Measurements from ENCODE around the gene NEDD4. TPM values are rescaled to one million over a fixed set of nuclear protein-coding genes. Genes with fewer than 3 reads are reported as not detected.

Gene NEDD4
- polyA plus RNA-seq, 1 donor (not counting 4 experiments of a cell fraction or from before 2014, with no cell fraction given) = 24.3 TPM

GRCh38 chr15:55902981-55903380 lies 90.4 kb downstream of the NEDD4 start:
- dilution Hi-C loops (cut with MboI; ENCODE audit: extremely low pct_ligation_motif_present, low sequenced_read_pairs) = no loop called here
- DNase-seq (ENCODE audit: low read depth, low spot score) (no peak), FAIRE-seq (no peak)
- Histone ChIP-seq H3K27ac (ENCODE audit: control insufficient read depth, insufficient read depth, low read length) (no peak overlapping the region), H3K27me3 (ENCODE audit: control insufficient read depth, extremely low read depth, insufficient read depth, low read length) (no peaks in the 10 kb centered on the region), H3K4me2 (ENCODE audit: control insufficient read depth, extremely low read depth, insufficient read depth, low read depth, low read length) (no peak overlapping the region), H3K4me3 (ENCODE audit: control insufficient read depth in 2 of 3, extremely low read depth in 1 of 3, insufficient read depth in 2 of 3, low read depth in 1 of 3, low read length in 3 of 3) (no peak overlapping the region), H2AFZ (ENCODE audit: control insufficient read depth, low read length) (no peak overlapping the region), H3K9me1 (ENCODE audit: control insufficient read depth, extremely low read depth, insufficient read depth, low read length) (no peaks in the 10 kb centered on the region), H3K9me3 (ENCODE audit: control insufficient read depth, low read depth, low read length) (no peaks in the 10 kb centered on the region), H3K79me2 (ENCODE audit: control insufficient read depth, insufficient read depth, low read length) (peaks cover 2% of the 10 kb centered on the region), H3K36me3 (ENCODE audit: control insufficient read depth in 2 of 2, extremely low read depth in 1 of 2, insufficient read depth in 2 of 2, low read length in 2 of 2) (no peaks in the 10 kb centered on the region), H3K4me1 (ENCODE audit: control insufficient read depth, extremely low read depth, insufficient read depth, low read length) (peaks cover 10% of the 10 kb centered on the region), H3K9ac (ENCODE audit: control insufficient read depth, extremely low read depth, insufficient read depth, low read length) (no peak overlapping the region), H4K20me1 (ENCODE audit: control insufficient read depth, extremely low read depth, insufficient read depth, low read length) (no peaks in the 10 kb centered on the region)
- TF ChIP-seq, protein P1, sequence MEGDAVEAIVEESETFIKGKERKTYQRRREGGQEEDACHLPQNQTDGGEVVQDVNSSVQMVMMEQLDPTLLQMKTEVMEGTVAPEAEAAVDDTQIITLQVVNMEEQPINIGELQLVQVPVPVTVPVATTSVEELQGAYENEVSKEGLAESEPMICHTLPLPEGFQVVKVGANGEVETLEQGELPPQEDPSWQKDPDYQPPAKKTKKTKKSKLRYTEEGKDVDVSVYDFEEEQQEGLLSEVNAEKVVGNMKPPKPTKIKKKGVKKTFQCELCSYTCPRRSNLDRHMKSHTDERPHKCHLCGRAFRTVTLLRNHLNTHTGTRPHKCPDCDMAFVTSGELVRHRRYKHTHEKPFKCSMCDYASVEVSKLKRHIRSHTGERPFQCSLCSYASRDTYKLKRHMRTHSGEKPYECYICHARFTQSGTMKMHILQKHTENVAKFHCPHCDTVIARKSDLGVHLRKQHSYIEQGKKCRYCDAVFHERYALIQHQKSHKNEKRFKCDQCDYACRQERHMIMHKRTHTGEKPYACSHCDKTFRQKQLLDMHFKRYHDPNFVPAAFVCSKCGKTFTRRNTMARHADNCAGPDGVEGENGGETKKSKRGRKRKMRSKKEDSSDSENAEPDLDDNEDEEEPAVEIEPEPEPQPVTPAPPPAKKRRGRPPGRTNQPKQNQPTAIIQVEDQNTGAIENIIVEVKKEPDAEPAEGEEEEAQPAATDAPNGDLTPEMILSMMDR (optimal IDR thresholded peaks at IDR 0.05 in 1 of 3, IDR thresholded peaks at IDR 0.05 in 1 of 3, conservative IDR thresholded peaks at IDR 0.05 in 1 of 3; ENCODE audit: extremely low read depth in 1 of 3, insufficient read depth in 2 of 3, low read length in 3 of 3) = no peak
- no peak for TF ChIP-seq EZH2 (IDR thresholded peaks at IDR 0.05; ENCODE audit: low read length)

GRCh38 chr15:55900019-55900418 lies 93.4 kb downstream of the NEDD4 start:
- H3K4me2 ChIP-seq (ENCODE audit: control insufficient read depth, extremely low read depth, insufficient read depth, low read depth, low read length) = no peak overlapping the region
- TF ChIP-seq, protein P1 (optimal IDR thresholded peaks at IDR 0.05 in 1 of 3, IDR thresholded peaks at IDR 0.05 in 1 of 3, conservative IDR thresholded peaks at IDR 0.05 in 1 of 3; ENCODE audit: extremely low read depth in 1 of 3, insufficient read depth in 2 of 3, low read length in 3 of 3) = no peak
- TF ChIP-seq EZH2 (IDR thresholded peaks at IDR 0.05; ENCODE audit: low read length) = no peak
- dilution Hi-C loops (cut with MboI; ENCODE audit: extremely low pct_ligation_motif_present, low sequenced_read_pairs) = no loop called here
- no peak overlapping the region for H3K4me3 ChIP-seq (ENCODE audit: control insufficient read depth in 2 of 3, extremely low read depth in 1 of 3, insufficient read depth in 2 of 3, low read depth in 1 of 3, low read length in 3 of 3)
- H3K27ac ChIP-seq (ENCODE audit: control insufficient read depth, insufficient read depth, low read length) = no peak overlapping the region
- DNase-seq (ENCODE audit: low read depth, low spot score) (no peak), FAIRE-seq (no peak)
- H4K20me1 ChIP-seq (ENCODE audit: control insufficient read depth, extremely low read depth, insufficient read depth, low read length) = no peaks in the 10 kb centered on the region
- no peak overlapping the region for H2AFZ ChIP-seq (ENCODE audit: control insufficient read depth, low read length)
- peaks cover 2% of the 10 kb centered on the region for H3K79me2 ChIP-seq (ENCODE audit: control insufficient read depth, insufficient read depth, low read length)
- no peak overlapping the region for H3K9ac ChIP-seq (ENCODE audit: control insufficient read depth, extremely low read depth, insufficient read depth, low read length)
- peaks cover 20% of the 10 kb centered on the region for H3K4me1 ChIP-seq (ENCODE audit: control insufficient read depth, extremely low read depth, insufficient read depth, low read length)
- H3K9me1 ChIP-seq (ENCODE audit: control insufficient read depth, extremely low read depth, insufficient read depth, low read length) = no peaks in the 10 kb centered on the region
- H3K9me3 ChIP-seq (ENCODE audit: control insufficient read depth, low read depth, low read length) = no peaks in the 10 kb centered on the region
- H3K27me3 ChIP-seq (ENCODE audit: control insufficient read depth, extremely low read depth, insufficient read depth, low read length) = no peaks in the 10 kb centered on the region
- no peaks in the 10 kb centered on the region for H3K36me3 ChIP-seq (ENCODE audit: control insufficient read depth in 2 of 2, extremely low read depth in 1 of 2, insufficient read depth in 2 of 2, low read length in 2 of 2)

Measured in keratinocyte (primary cell).